ENCODE measurements around the gene FBLN5.

The FBLN5 gene

GRCh38 chr14:91890291-91890749 is 57.2 kb downstream of the FBLN5 start:
- H3K4me3 ChIP-seq (ENCODE audit: low read length): no peak overlapping the region
- TF ChIP-seq ZNF274 (IDR thresholded peaks at IDR 0.05; ENCODE audit: low read depth, low read length): no peak

- TF ChIP-seq ZNF274 (IDR thresholded peaks at IDR 0.05; ENCODE audit: low read depth, low read length): no peak
Observed at GRCh38 chr14:91889477-91890211, 57.9 kb downstream of the FBLN5 start.

GRCh38 chr14:91888641-91889476 is 58.6 kb downstream of the FBLN5 start:
- no peak for TF ChIP-seq ZNF274 (IDR thresholded peaks at IDR 0.05; ENCODE audit: low read depth, low read length)
- no peak overlapping the region for H3K4me3 ChIP-seq (ENCODE audit: low read length)

More at GRCh38 chr14:91889477-91890211, 57.9 kb downstream of the FBLN5 start:
- H3K4me3 ChIP-seq (ENCODE audit: low read length): no peak overlapping the region

GRCh38 chr14:91886961-91887360 is 60.5 kb downstream of the FBLN5 start:
- H3K4me3 ChIP-seq (ENCODE audit: low read length): no peak overlapping the region
- TF ChIP-seq ZNF274 (IDR thresholded peaks at IDR 0.05; ENCODE audit: low read depth, low read length): no peak

- TF ChIP-seq ZNF274 (IDR thresholded peaks at IDR 0.05; ENCODE audit: low read depth, low read length): no peak
- H3K4me3 ChIP-seq (ENCODE audit: low read length): no peak overlapping the region
Observed at GRCh38 chr14:91885839-91886238, 61.7 kb downstream of the FBLN5 start.

GRCh38 chr14:91885113-91885712 is 62.3 kb downstream of the FBLN5 start:
- no peak for TF ChIP-seq ZNF274 (IDR thresholded peaks at IDR 0.05; ENCODE audit: low read depth, low read length)
- no peak overlapping the region for H3K4me3 ChIP-seq (ENCODE audit: low read length)

GRCh38 chr14:91884664-91885063 is 62.8 kb downstream of the FBLN5 start:
- no peak overlapping the region for H3K4me3 ChIP-seq (ENCODE audit: low read length)
- no peak for TF ChIP-seq ZNF274 (IDR thresholded peaks at IDR 0.05; ENCODE audit: low read depth, low read length)

- TF ChIP-seq ZNF274 (IDR thresholded peaks at IDR 0.05; ENCODE audit: low read depth, low read length): no peak
Observed at GRCh38 chr14:91883753-91884152, 63.7 kb downstream of the FBLN5 start.

GRCh38 chr14:91882776-91883175 is 64.7 kb downstream of the FBLN5 start:
- H3K4me3 ChIP-seq (ENCODE audit: low read length): no peak overlapping the region
- TF ChIP-seq ZNF274 (IDR thresholded peaks at IDR 0.05; ENCODE audit: low read depth, low read length): no peak

More at GRCh38 chr14:91883753-91884152, 63.7 kb downstream of the FBLN5 start:
- no peak overlapping the region for H3K4me3 ChIP-seq (ENCODE audit: low read length)

- no peak for TF ChIP-seq ZNF274 (IDR thresholded peaks at IDR 0.05; ENCODE audit: low read depth, low read length)
- H3K4me3 ChIP-seq (ENCODE audit: low read length): no peak overlapping the region
Observed at GRCh38 chr14:91882369-91882768, 65.1 kb downstream of the FBLN5 start.

GRCh38 chr14:91879196-91879595 is 68.3 kb downstream of the FBLN5 start:
- TF ChIP-seq ZNF274 (IDR thresholded peaks at IDR 0.05; ENCODE audit: low read depth, low read length): no peak

GRCh38 chr14:91878274-91878673 is 69.2 kb downstream of the FBLN5 start:
- H3K4me3 ChIP-seq (ENCODE audit: low read length): no peak overlapping the region
- TF ChIP-seq ZNF274 (IDR thresholded peaks at IDR 0.05; ENCODE audit: low read depth, low read length): no peak

More at GRCh38 chr14:91879196-91879595, 68.3 kb downstream of the FBLN5 start:
- H3K4me3 ChIP-seq (ENCODE audit: low read length): no peak overlapping the region

- no peak for TF ChIP-seq ZNF274 (IDR thresholded peaks at IDR 0.05; ENCODE audit: low read depth, low read length)
- H3K4me3 ChIP-seq (ENCODE audit: low read length): no peak overlapping the region
Observed at GRCh38 chr14:91877376-91877915, 70.0 kb downstream of the FBLN5 start.

GRCh38 chr14:91876492-91876891 is 71.0 kb downstream of the FBLN5 start:
- TF ChIP-seq ZNF274 (IDR thresholded peaks at IDR 0.05; ENCODE audit: low read depth, low read length): no peak
- no peak overlapping the region for H3K4me3 ChIP-seq (ENCODE audit: low read length)
